NOMO-1 (cell line): ENCODE data around the gene TIMM23.
"Not testable (repeated sequence)": the region's sequence is repeated elsewhere in the genome, so short reads cannot be mapped to it uniquely, and the experiment has no call there.

ENCODE experiments used
- DNase-seq, 2 experiments: peaks; one replicate each; lab custom pipeline; 2025; ENCODE audit not compliant: unreplicated experiment in 2 of 2; lab: John Stamatoyannopoulos, UW

The TIMM23 gene

GRCh38 chr10:46049497-46049831 lies 77.2 kb downstream of the TIMM23 start:
- not testable (repeated sequence) for DNase-seq

- no peak for DNase-seq
Observed at GRCh38 chr10:46050941-46051623, 78.8 kb downstream of the TIMM23 start.

GRCh38 chr10:46052057-46052790 lies 79.9 kb downstream of the TIMM23 start:
- no peak for DNase-seq

- DNase-seq, result no peak
Observed at GRCh38 chr10:46052791-46053375, 80.6 kb downstream of the TIMM23 start.
